C1 segment of cervical spinal cord (tissue), 14 donors: Measurements from ENCODE around the gene HTR3E.
A peak's percentile ranks its signal among the peaks of the same experiment; 100 is the strongest.

ENCODE experiments used
- DNase-seq, 14 donors: peaks; one replicate each; lab custom pipeline; 2025; lab: John Stamatoyannopoulos, UW

Gene HTR3E

DNA sequence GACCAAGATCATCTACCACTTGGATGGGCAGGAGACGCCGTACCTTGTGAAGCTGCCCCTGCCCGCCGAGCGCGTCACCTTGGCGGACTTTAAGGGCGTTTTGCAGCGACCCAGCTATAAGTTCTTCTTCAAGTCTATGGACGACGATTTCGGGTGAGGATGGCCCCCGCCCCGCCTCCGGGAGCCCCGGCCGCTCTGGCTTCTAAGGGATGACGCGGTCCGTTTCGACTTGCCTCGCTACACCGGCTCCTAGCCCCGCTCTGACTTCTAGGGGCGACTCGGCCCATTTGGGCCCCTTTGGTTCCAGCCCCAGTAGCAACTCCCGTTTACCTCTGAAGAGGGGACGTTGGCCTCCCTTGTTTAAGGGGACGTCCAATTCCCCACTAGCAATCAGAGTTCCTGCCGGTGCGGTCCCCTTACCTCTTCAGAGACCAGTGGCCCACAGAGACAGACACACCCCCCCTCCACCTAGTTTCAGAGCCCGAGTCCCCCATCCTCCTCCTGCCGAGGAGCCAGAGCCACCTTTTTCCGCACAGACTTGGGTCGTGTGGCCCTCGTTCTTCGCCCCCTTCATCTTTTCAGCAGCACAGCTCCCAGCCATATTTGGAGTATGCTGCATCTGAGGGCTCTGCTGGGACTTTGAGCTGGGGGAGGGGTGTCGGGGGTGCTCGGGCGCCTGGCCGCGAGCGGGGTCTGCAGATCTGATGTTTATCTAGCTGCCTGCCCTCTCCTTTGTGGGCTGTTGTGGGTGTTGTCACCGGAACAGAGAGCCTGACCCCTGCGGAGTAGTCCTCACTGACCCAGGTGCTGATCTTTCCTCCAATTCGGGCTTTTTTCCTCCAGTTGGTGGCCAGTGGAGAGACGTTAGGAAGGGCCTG, 59.0 kb downstream of the HTR3E start:
- peak in 9 of 14 donors; percentile 36 to 74 (median 53) for DNase-seq

DNA sequence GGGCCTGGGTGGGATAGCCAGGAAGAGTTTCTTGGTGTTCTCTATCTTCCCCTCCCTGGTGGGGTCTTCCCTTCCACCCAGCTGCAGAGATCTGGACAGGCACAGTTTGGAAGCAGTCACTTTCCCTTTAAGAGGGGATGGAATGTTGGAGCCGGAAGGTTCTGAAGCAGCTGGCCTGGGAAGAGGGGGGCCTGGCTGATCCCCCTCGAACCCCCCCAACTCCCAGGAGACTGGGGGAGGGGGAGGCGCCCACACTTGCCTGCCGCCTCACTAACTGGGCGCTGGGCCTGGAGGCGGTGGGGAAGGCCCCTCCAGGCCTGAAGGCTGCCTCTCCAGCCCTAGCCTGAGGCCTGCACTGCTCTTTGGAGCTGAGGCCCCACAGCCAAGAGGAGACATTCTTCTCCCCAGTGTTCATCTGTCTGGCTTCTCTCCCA, 59.7 kb downstream of the HTR3E start:
- DNase-seq, result peak in 11 of 14 donors; percentile 19 to 74 (median 44)
